K562 (cell line): ENCODE results near the gene XIRP1. TPM values are rescaled to one million over a fixed set of nuclear protein-coding genes. Genes with fewer than 3 reads are reported as not detected.

ENCODE experiments used
- ARID3B ChIP-seq: fragments of 250-450 bp; sonication (Bioruptor Pico); IDR thresholded peaks from 2 replicates; pipeline ENCODE4 v1.4.0; 2020; ENCODE audit warnings: borderline replicate concordance
- BDP1 ChIP-seq: IDR thresholded peaks from 3 replicates; pipeline ENCODE4 v1.6.1; 2011; ENCODE audit not compliant: insufficient read length, insufficient read depth
- BMI1 ChIP-seq: fragments of 150-350 bp; IDR thresholded peaks from 2 replicates; pipeline ENCODE4 v1.6.1; 2014; ENCODE audit warnings: low read length
- CEBPB ChIP-seq: fragments of 450-650 bp; IDR thresholded peaks from 2 replicates; pipeline ENCODE4 v1.6.1; 2016; ENCODE audit warnings: missing genetic modification characterization, missing compliant biosample characterization
- CEBPG ChIP-seq, 3 experiments: fragments of 200-800 bp in 1 of 3; sonication (Bioruptor generic) in 1 of 3; sonication (generic) in 1 of 3; formaldehyde crosslinking in 1 of 3; IDR thresholded peaks in 2 of 3; conservative IDR thresholded peaks in 1 of 3; 2 replicates each; pipeline versions ENCODE4 v1.6.1 to v1.8.0; 2016 to 2022; ENCODE audit warnings: missing compliant biosample characterization in 2 of 3, missing genetic modification characterization in 2 of 3, mild to moderate bottlenecking in 1 of 3, missing genetic modification reagents in 1 of 3
- EHMT2 ChIP-seq: fragments of 450-650 bp; IDR thresholded peaks from 2 replicates; pipeline ENCODE4 v1.6.1; 2018; ENCODE audit warnings: antibody characterized with exemption
- GTF2F1 ChIP-seq: IDR thresholded peaks from 2 replicates; pipeline ENCODE4 v1.6.1; 2011; ENCODE audit warnings: low read depth, low read length, improper control_type of control experiment
- HOXB6 ChIP-seq: fragments of 250-450 bp; sonication (Bioruptor Pico); IDR thresholded peaks from 2 replicates; pipeline ENCODE4 v1.5.1; 2022; ENCODE audit warnings: mild to moderate bottlenecking, borderline replicate concordance
- IRF2 ChIP-seq: sonication (generic); formaldehyde crosslinking; IDR thresholded peaks from 2 replicates; pipeline ENCODE4 v1.8.1; 2022; ENCODE audit warnings: mild to moderate bottlenecking, missing genetic modification reagents
- KLF10 ChIP-seq: fragments of 250-450 bp; sonication (Bioruptor Pico); IDR thresholded peaks from 2 replicates; pipeline ENCODE4 v1.6.1; 2021; ENCODE audit warnings: matching md5 sums
- MAFK ChIP-seq: IDR thresholded peaks from 2 replicates; pipeline ENCODE4 v1.6.1; 2011; ENCODE audit warnings: low read length, improper control_type of control experiment
- NFIC ChIP-seq: fragments of 450-650 bp; IDR thresholded peaks from 2 replicates; pipeline ENCODE4 v1.6.1; 2017; ENCODE audit warnings: mild to moderate bottlenecking, inconsistent platforms
- NFXL1 ChIP-seq: fragments of 450-650 bp; formaldehyde crosslinking; IDR thresholded peaks from 2 replicates; pipeline ENCODE4 v1.4.0; 2021; ENCODE audit warnings: mild to moderate bottlenecking
- NR1H2 ChIP-seq: sonication (generic); formaldehyde crosslinking; IDR thresholded peaks from 2 replicates; pipeline ENCODE4 v1.4.0; 2020; ENCODE audit warnings: mild to moderate bottlenecking, missing genetic modification reagents
- NR3C1 ChIP-seq: sonication (generic); formaldehyde crosslinking; IDR thresholded peaks from 2 replicates; pipeline ENCODE4 v1.8.1; 2022; ENCODE audit warnings: missing genetic modification reagents
- SMARCA5 ChIP-seq: fragments of 450-650 bp; IDR thresholded peaks from 2 replicates; pipeline ENCODE4 v1.6.1; 2016
- TCF7 ChIP-seq: sonication (generic); IDR thresholded peaks from 2 replicates; pipeline ENCODE4 v1.6.1; 2016; ENCODE audit warnings: antibody characterized with exemption, borderline replicate concordance
- TCF7L2 ChIP-seq: fragments of 150-350 bp; IDR thresholded peaks from 2 replicates; pipeline ENCODE4 v1.6.1; 2016; ENCODE audit warnings: low read depth, mild to moderate bottlenecking, low read length, moderate library complexity
- WHSC1 ChIP-seq: IDR thresholded peaks from one replicate; pipeline ENCODE4 v1.6.1; 2012; ENCODE audit warnings: low read length, control low read depth, inconsistent platforms
- ZNF277 ChIP-seq: fragments of 250-450 bp; sonication (Bioruptor Pico); IDR thresholded peaks from 2 replicates; pipeline ENCODE4 v1.8.0; 2022; ENCODE audit warnings: inconsistent platforms, mild to moderate bottlenecking, moderate library complexity, borderline replicate concordance
- ZNF445 ChIP-seq: fragments of 250-450 bp; sonication (Bioruptor Pico); IDR thresholded peaks from 2 replicates; pipeline ENCODE4 v1.4.0; 2020; ENCODE audit warnings: low read depth, mild to moderate bottlenecking, moderate library complexity
- ZNF584 ChIP-seq: fragments of 200-800 bp; sonication (Bioruptor generic); IDR thresholded peaks from 2 replicates; pipeline ENCODE4 v1.6.1; 2016; ENCODE audit warnings: low read depth, mild to moderate bottlenecking, missing genetic modification characterization, missing compliant biosample characterization
- ZNF717 ChIP-seq: fragments of 250-450 bp; sonication (Bioruptor Pico); IDR thresholded peaks from 2 replicates; pipeline ENCODE4 v1.5.0; 2021
- ZNF764 ChIP-seq: fragments of 250-450 bp; sonication (Bioruptor Pico); IDR thresholded peaks from 2 replicates; pipeline ENCODE4 v1.4.0; 2020; ENCODE audit warnings: low read depth, mild to moderate bottlenecking, moderate library complexity
- ZNF79 ChIP-seq: fragments of 250-450 bp; sonication (Bioruptor Pico); IDR thresholded peaks from 2 replicates; pipeline ENCODE4 v1.4.0; 2020; ENCODE audit warnings: low read depth, mild to moderate bottlenecking, moderate library complexity
- ZSCAN29 ChIP-seq: fragments of 450-650 bp; IDR thresholded peaks from 2 replicates; pipeline ENCODE4 v1.6.1; 2017
- polyA plus RNA-seq, 8 experiments: library from polyadenylated mRNA; depleted of rRNA in 4 of 8; stranded (reverse) in 5 of 8; unstranded in 3 of 8; fragments of >200 nt; fragmentation: Nextera tagmentation in 2 of 8; fragmentation: Illumina TruSeq in 1 of 8; extraction: Ambion mirVana in 2 of 8; extraction: Trizol in 1 of 8; gene quantifications; 2 replicates each; pipeline versions ENCODE4 v1.2.1 to v1.2.3, GENCODE V29; 2011 to 2014; ENCODE audit warnings: inconsistent platforms in 1 of 8, missing spikeins in 1 of 8
- total RNA-seq, 7 experiments: library from RNA; depleted of rRNA in 6 of 7; stranded (reverse); fragments of >200 nt in 6 of 7; fragmentation: Illumina TruSeq in 2 of 7; extraction: Trizol in 2 of 7; gene quantifications; 2 replicates each; pipeline versions ENCODE4 v1.2.1 to v1.2.3, GENCODE V29; 2011 to 2021; ENCODE audit warnings: low replicate concordance in 1 of 7
- TF ChIP-seq, protein P1 (sequence below): fragments of 450-650 bp; IDR thresholded peaks from 2 replicates; pipeline ENCODE4 v1.6.1; 2016
- TF ChIP-seq, protein P2 (sequence below): fragments of 450-650 bp; formaldehyde crosslinking; IDR thresholded peaks from 2 replicates; pipeline ENCODE4 v1.4.0; 2020; ENCODE audit warnings: mild to moderate bottlenecking

XIRP1 gene
- total and polyA plus RNA-seq, 9 of the 15 experiments (the other 6 are each of a cell fraction or from before 2014, with no cell fraction given) = 0.03 to 0.27 (median 0.08) TPM; not detected in 3

- no peak for TF ChIP-seq BDP1
- no peak for TF ChIP-seq GTF2F1
- TF ChIP-seq WHSC1 = no peak
- no peak for TF ChIP-seq ZNF79 (CRISPR knock-in tag)
- TF ChIP-seq ZNF764 (CRISPR knock-in tag) = no peak
- no peak for TF ChIP-seq IRF2 (CRISPR knock-in tag)
- no peak for TF ChIP-seq NR1H2
- no peak for TF ChIP-seq ZSCAN29
- TF ChIP-seq ARID3B (CRISPR knock-in tag) = no peak
- TF ChIP-seq TCF7L2 = no peak
- TF ChIP-seq, protein P1, sequence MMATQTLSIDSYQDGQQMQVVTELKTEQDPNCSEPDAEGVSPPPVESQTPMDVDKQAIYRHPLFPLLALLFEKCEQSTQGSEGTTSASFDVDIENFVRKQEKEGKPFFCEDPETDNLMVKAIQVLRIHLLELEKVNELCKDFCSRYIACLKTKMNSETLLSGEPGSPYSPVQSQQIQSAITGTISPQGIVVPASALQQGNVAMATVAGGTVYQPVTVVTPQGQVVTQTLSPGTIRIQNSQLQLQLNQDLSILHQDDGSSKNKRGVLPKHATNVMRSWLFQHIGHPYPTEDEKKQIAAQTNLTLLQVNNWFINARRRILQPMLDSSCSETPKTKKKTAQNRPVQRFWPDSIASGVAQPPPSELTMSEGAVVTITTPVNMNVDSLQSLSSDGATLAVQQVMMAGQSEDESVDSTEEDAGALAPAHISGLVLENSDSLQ = peak; percentile 36; the same call in 1 of the 2 replicates
- TF ChIP-seq TCF7 = no peak
- TF ChIP-seq CEBPG (CRISPR knock-in tag; IDR thresholded peaks at IDR 0.05) = peak; percentile 29; the same call in 1 of the 2 replicates
- TF ChIP-seq CEBPG (tag; conservative IDR thresholded peaks at IDR 0.05 in 1 of 2, IDR thresholded peaks at IDR 0.05 in 1 of 2) = peak; percentile 61 to 66
- no peak for TF ChIP-seq BMI1
- peak; percentile 36; the same call in 1 of the 2 replicates for TF ChIP-seq NFIC
- TF ChIP-seq ZNF277 = no peak
- TF ChIP-seq NFXL1 = no peak
- TF ChIP-seq, protein P2, sequence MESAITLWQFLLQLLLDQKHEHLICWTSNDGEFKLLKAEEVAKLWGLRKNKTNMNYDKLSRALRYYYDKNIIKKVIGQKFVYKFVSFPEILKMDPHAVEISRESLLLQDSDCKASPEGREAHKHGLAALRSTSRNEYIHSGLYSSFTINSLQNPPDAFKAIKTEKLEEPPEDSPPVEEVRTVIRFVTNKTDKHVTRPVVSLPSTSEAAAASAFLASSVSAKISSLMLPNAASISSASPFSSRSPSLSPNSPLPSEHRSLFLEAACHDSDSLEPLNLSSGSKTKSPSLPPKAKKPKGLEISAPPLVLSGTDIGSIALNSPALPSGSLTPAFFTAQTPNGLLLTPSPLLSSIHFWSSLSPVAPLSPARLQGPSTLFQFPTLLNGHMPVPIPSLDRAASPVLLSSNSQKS = no peak
- TF ChIP-seq MAFK = no peak
- TF ChIP-seq SMARCA5 = no peak
- no peak for TF ChIP-seq ZNF584 (CRISPR knock-in tag)
- peak; percentile 44 for TF ChIP-seq CEBPB
- TF ChIP-seq ZNF445 (CRISPR knock-in tag) = no peak
- no peak for TF ChIP-seq ZNF717 (CRISPR knock-in tag)
- TF ChIP-seq KLF10 (CRISPR knock-in tag) = no peak
- peak; percentile 93 for TF ChIP-seq EHMT2
- TF ChIP-seq NR3C1 = no peak
- TF ChIP-seq HOXB6 (CRISPR knock-in tag) = no peak
These were observed 26.2 kb downstream of the XIRP1 start (continued) for GRCh38 chr3:39166134-39166710.
